MCF 10A (cell line): ENCODE data around the gene GMCL2. TPM values are rescaled to one million over a fixed set of nuclear protein-coding genes. Genes with fewer than 3 reads are reported as not detected.

Source experiments
- BruUV-seq: library from RNA; stranded (reverse); fragments of 400-500 nt; replicated peaks from 2 replicates; lab custom pipeline; 2021; lab: Mats Ljungman, UMichigan
- CTCF ChIA-PET: fragments of 300-600 bp; sonication (Branson Sonifier 250); formaldehyde crosslinking; extraction: SDS; loops from one replicate; lab custom pipeline; 2021; ENCODE audit warnings: antibody characterized with exemption, inconsistent platforms; lab: Yijun Ruan, JAX
- POLR2A ChIA-PET: fragments of 300-600, 350-650 bp; sonication (Branson Sonifier 250); formaldehyde crosslinking; extraction: SDS; loops from one replicate; lab custom pipeline; 2020; ENCODE audit warnings: antibody characterized with exemption, inconsistent platforms; lab: Yijun Ruan, JAX
- DNase-seq: peaks from one replicate; pipeline ENCODE4 v3.0.0-alpha.2; 2018; ENCODE audit not compliant: unreplicated experiment
- H3K27ac Mint-ChIP-seq: one replicate; pipeline ENCODE4 v1.8.0; 2022; ENCODE audit warnings: mild to moderate bottlenecking, low read depth, mixed read lengths; ENCODE audit not compliant: unreplicated experiment
- H3K27me3 Mint-ChIP-seq: one replicate; pipeline ENCODE4 v1.8.0; 2022; ENCODE audit warnings: mixed read lengths; ENCODE audit not compliant: insufficient read depth, unreplicated experiment
- H3K36me3 Mint-ChIP-seq: one replicate; pipeline ENCODE4 v1.8.0; 2022; ENCODE audit warnings: mild to moderate bottlenecking, moderate library complexity, mixed read lengths; ENCODE audit not compliant: insufficient read depth, unreplicated experiment
- H3K4me1 Mint-ChIP-seq: one replicate; pipeline ENCODE4 v1.8.0; 2022; ENCODE audit warnings: mixed read lengths; ENCODE audit not compliant: insufficient read depth, unreplicated experiment
- H3K4me3 Mint-ChIP-seq: one replicate; pipeline ENCODE4 v1.8.0; 2022; ENCODE audit warnings: mild to moderate bottlenecking, moderate library complexity, mixed read lengths; ENCODE audit not compliant: unreplicated experiment
- H3K9me3 Mint-ChIP-seq: one replicate; pipeline ENCODE4 v1.8.0; 2022; ENCODE audit warnings: mixed read lengths; ENCODE audit not compliant: unreplicated experiment
- CTCF ChIP-seq: fragments of 200-600 bp; IDR thresholded peaks from one replicate; pipeline ENCODE4 v1.8.0; 2022; ENCODE audit warnings: antibody characterized with exemption, mild to moderate bottlenecking; ENCODE audit not compliant: unreplicated experiment
- intact Hi-C: fragments of 100-400 bp; cut with micrococcal nuclease; formaldehyde crosslinking; loops from 2 replicates; pipeline ENCODE4 v1.14.1; 2022
- total RNA-seq: library from RNA; stranded (reverse); gene quantifications from 2 replicates; pipeline ENCODE4 v1.2.3, GENCODE V29; 2022

GMCL2 gene
- total RNA-seq, 1 experiment from 2014 or later: not detected

GRCh38 chr5:178218827-178219226 is 31.7 kb upstream of the GMCL2 start:
- DNase-seq: no peak
- Mint-ChIP-seq H3K27me3 (no peaks in the 10 kb centered on the region), H3K9me3 (no peaks in the 10 kb centered on the region), H3K4me3 (no peak overlapping the region), H3K4me1 (peaks cover 17% of the 10 kb centered on the region), H3K36me3 (peaks cover 60% of the 10 kb centered on the region), H3K27ac (no peak overlapping the region)
- intact Hi-C loops: no loop called here
- no peak for TF ChIP-seq CTCF
- BruUV-seq: no TSS peak
- ChIA-PET POLR2A (no interaction called here), CTCF (no interaction called here)

DNA sequence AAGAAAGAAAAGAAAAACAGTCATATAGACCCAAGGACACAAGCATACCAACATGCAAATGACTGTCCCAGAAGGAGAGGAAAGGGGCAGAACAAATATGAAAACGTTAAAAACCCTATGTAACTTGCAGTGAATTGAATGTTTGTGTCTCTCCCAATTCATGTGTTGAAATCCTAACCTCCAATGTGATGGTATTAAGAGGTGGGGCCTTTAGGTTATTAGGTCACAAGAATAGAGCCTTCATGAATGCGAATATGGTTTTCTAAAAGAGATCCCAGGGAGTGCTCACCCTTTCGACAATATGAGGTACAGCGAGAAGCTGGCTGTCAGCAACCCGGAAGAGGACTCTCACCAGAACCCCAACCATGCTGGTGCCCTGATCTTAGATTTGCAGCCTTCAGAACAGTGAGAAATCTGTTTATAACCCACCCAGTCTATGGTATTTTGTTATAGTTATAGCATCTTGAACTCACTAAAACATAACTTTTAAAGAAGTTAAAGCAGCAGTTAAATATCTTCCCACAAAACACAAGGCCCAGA is 31.1 kb upstream of the GMCL2 start:
- H3K4me1 Mint-ChIP-seq: peaks cover 11% of the 10 kb centered on the region
- DNase-seq: no peak
- H3K4me3 Mint-ChIP-seq: no peak overlapping the region
- ChIA-PET POLR2A (interaction anchor here (0.8 kb wide), 1 partner anchor 26 kb away, joined by 3 read pairs; no protein-coding TSS in a partner anchor), CTCF (no interaction called here)
- intact Hi-C loops: no loop called here
- BruUV-seq: no TSS peak
- TF ChIP-seq CTCF: no peak
- H3K36me3 Mint-ChIP-seq: peaks cover 65% of the 10 kb centered on the region
- no peaks in the 10 kb centered on the region for H3K9me3 Mint-ChIP-seq
- H3K27me3 Mint-ChIP-seq: no peaks in the 10 kb centered on the region
- no peak overlapping the region for H3K27ac Mint-ChIP-seq

DNA sequence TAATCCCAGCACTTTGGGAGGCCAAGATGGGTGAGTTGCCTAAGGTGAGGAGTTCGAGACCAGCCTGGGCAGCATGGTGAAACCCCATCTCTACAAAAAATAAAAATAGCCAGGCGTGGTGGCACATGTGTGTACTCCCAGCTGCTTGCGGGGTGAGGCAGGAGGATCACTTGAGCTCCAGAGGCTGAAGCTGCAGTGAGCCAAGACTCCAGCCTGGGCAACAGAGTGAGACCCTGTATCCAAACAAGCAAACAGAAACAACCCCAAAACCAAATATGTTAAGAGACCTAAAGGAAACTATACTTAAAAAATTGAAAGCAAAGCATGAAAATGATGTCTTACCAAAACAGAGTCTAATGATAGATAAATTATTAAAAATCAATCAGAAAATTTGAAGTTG is 29.6 kb upstream of the GMCL2 start:
- POLR2A ChIA-PET: interaction anchor here (0.7 to 4.3 kb wide), 6 partner anchors 9 to 51 kb away, joined by 3 to 20 read pairs (median 8); partner anchors contain the start of genes HNRNPAB and PHYKPL
- no peak overlapping the region for H3K27ac Mint-ChIP-seq
- H3K36me3 Mint-ChIP-seq: peaks cover 81% of the 10 kb centered on the region
- DNase-seq: no peak
- TF ChIP-seq CTCF: no peak
- no peaks in the 10 kb centered on the region for H3K9me3 Mint-ChIP-seq
- no peaks in the 10 kb centered on the region for H3K27me3 Mint-ChIP-seq
- intact Hi-C loops: no loop called here
- H3K4me3 Mint-ChIP-seq: no peak overlapping the region
- BruUV-seq: no TSS peak
- CTCF ChIA-PET: interaction anchor here (0.5 to 0.7 kb wide), 2 partner anchors 141 to 240 kb away, joined by 3 to 4 read pairs; no protein-coding TSS in a partner anchor
- H3K4me1 Mint-ChIP-seq: peaks cover 10% of the 10 kb centered on the region

DNA sequence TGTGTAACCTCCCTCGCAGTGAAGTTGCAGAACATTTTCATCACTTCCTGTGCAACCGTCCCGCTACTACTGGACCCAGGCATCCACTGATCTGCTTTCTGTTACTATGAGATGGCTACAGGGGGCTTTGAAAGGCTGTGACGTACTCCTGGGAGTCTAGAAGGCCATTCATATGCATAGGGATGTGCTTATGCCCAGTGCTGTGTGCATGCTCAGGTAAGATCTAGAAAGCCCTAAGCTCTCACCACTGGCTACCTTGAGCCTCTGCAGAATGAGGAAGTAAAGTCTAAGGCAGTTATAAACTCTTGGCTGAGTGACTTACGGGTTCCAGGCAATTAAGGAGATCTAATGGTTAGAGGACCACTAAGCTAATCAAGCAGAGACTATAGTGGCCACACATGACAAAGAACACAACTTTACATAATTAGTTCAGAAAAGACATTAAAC is 28.9 kb upstream of the GMCL2 start:
- Mint-ChIP-seq H3K36me3 (peaks cover 83% of the 10 kb centered on the region), H3K4me1 (peaks cover 6% of the 10 kb centered on the region), H3K27ac (no peak overlapping the region), H3K27me3 (no peaks in the 10 kb centered on the region), H3K9me3 (no peaks in the 10 kb centered on the region), H3K4me3 (no peak overlapping the region)
- ChIA-PET POLR2A (interaction anchor here (0.7 to 4.3 kb wide), 7 partner anchors 9 to 50 kb away, joined by 3 to 20 read pairs (median 8); partner anchors contain the start of genes HNRNPAB and PHYKPL), CTCF (interaction anchor here (0.5 to 1.5 kb wide), 3 partner anchors 12 to 239 kb away, joined by 3 to 5 read pairs (median 4); no protein-coding TSS in a partner anchor)
- DNase-seq: no peak
- BruUV-seq: no TSS peak
- intact Hi-C loops: no loop called here
- TF ChIP-seq CTCF: no peak
